ENCODE results near the gene UNC13C. TPM values are rescaled to one million over a fixed set of nuclear protein-coding genes. Genes with fewer than 3 reads are reported as not detected.

Gene UNC13C
- total RNA-seq, 1 donor from 2014 or later = 0.03 TPM

DNA sequence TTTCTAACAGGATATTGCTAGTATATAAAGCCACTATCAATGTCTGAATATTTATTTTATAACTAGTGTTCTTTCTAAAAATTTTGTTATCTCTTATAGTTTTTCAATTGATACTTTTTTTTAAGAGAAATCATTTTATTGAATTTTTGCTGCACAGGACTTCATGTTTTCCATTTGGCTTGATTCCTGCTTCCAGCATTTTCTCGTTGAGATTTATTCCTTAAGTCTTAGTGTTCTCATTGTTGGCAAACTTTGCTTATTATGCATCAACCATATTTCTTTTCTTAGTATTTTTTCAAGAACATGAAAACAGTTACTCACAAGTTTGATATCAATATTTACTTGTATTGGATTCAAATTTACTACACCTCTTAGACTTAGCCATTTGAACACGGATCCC, 113.4 kb downstream of the UNC13C start:
- DNase-seq (no peak), ATAC-seq (ENCODE audit: poor library complexity) (no peak)
- intact Hi-C loops (cut with DNase I) = no loop called here

DNA sequence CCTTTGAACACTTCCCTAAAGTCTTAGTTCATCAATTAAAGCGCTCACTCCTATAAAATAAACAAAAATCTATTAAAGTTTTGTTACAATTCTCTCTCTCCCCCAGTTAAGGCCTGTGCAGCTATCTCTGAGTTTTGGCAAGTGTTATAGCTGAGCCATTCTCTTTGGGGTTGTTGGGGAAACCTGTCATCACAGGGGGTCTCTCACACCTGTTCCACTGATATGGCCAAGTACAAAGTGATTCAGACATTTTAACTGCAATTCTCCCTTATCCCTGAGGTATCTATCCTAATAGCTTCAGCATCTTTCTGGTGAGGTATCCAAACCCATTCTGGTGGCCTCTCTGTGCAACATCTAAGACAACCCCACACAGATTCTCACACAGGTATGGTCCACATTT, 116.4 kb downstream of the UNC13C start:
- DNase-seq = no peak
- no peak for ATAC-seq (ENCODE audit: poor library complexity)
- intact Hi-C loops (cut with DNase I) = no loop called here

GRCh38 chr15:54097019-54097418, 118.8 kb downstream of the UNC13C start:
- intact Hi-C loops (cut with DNase I) = no loop called here
- no peak for DNase-seq
- no peak for ATAC-seq (ENCODE audit: poor library complexity)

- no peak for ATAC-seq (ENCODE audit: poor library complexity)
- intact Hi-C loops (cut with DNase I) = no loop called here
- no peak for DNase-seq
Measured at GRCh38 chr15:54099010-54099409, 120.8 kb downstream of the UNC13C start.

DNA sequence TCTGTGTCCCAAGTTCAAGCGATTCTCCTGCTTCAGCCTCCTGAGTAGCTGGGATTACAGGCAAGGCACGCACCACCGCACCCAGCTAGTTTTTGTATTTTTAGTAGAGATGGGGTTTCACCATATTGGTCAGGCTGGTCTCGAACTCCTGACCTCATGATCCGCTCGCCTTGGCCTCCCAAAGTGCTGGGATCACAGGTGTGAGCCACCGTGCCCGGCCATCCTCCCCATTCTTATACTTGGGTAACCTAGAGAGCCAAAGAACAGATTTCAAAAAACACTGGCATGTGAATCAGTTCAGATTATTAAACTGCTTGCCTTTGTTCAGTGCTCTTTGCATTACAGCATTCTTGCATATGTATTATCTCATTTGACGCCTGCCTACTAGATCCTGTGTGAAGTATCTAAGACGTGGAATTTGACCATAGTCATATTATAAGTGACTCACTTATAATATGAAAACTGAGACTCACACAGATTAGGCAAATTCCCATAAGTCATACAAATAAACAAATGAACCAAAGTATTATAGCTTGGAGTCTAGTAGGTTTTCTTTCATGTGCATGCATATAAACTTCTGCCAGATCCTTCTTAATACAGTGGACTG, 123.5 kb downstream of the UNC13C start:
- intact Hi-C loops (cut with DNase I) = no loop called here
- ATAC-seq (ENCODE audit: poor library complexity) (no peak), DNase-seq (no peak)

DNA sequence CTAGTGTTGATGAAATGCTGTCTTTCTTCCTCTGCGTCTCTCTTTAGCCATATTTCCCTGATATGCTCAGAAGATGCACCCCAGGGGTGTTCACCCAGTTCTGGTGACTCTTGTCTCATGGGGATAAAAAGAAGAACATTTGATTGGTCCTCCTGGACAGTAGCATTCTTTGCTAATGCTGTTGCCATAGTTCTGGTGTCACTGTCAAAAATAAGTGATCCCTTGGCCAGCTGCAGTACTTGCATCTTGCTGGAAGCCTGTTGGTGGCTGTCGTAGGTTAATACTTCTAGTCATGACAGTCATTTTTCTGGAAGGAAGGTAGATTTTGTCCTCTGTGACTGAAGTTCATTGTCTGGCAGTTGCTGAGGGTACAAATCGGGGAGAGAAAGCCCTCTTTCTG, 124.5 kb downstream of the UNC13C start:
- ATAC-seq (ENCODE audit: poor library complexity) = no peak
- intact Hi-C loops (cut with DNase I) = no loop called here
- no peak for DNase-seq

GRCh38 chr15:54109014-54109413, 130.8 kb downstream of the UNC13C start:
- intact Hi-C loops (cut with DNase I) = no loop called here
- ATAC-seq (ENCODE audit: poor library complexity) = no peak

DNA sequence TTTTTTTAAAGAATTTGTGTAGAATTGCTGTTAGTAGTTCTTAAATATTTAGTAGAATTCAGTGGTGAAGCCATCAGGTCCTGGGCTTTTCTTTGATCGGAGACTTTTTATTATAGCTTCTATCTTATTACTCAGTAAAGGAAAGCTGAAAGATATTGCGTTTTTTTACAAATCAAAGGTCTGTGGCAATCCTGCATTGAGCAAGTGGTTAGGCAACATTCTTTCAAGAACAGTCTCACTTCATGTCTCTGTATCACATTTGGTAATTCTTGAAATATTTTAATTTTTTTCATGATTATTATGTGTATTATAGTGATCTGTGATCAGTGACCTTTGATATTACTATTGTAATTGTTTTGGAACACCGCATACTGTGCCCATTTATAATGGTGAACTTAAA, 140.8 kb downstream of the UNC13C start:
- DNase-seq (no peak), ATAC-seq (ENCODE audit: poor library complexity) (no peak)
- intact Hi-C loops (cut with DNase I) = no loop called here

More at GRCh38 chr15:54109014-54109413, 130.8 kb downstream of the UNC13C start:
- DNase-seq = no peak

- DNase-seq (no peak), ATAC-seq (ENCODE audit: poor library complexity) (no peak)
- intact Hi-C loops (cut with DNase I) = no loop called here
Measured at GRCh38 chr15:54120949-54121463, 142.8 kb downstream of the UNC13C start.

DNA sequence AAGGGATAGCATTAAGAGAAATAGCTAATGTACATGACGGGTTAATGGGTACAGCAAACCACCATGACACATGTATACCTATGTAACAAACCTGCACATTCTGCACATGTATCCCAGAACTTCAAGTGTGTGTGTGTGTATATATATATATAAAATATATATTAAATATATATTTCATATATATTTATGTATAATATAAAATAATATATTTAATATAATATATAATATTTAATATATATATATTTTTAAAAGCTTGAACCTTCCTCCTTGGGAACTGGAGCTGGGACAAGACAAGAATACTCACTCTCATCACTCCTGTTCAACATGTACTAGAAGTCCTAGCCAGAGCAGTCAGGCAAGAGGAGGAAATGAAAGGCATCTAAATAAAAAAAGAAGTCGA, 149.3 kb downstream of the UNC13C start:
- ATAC-seq (ENCODE audit: poor library complexity) (no peak), DNase-seq (no peak)
- intact Hi-C loops (cut with DNase I) = no loop called here

DNA sequence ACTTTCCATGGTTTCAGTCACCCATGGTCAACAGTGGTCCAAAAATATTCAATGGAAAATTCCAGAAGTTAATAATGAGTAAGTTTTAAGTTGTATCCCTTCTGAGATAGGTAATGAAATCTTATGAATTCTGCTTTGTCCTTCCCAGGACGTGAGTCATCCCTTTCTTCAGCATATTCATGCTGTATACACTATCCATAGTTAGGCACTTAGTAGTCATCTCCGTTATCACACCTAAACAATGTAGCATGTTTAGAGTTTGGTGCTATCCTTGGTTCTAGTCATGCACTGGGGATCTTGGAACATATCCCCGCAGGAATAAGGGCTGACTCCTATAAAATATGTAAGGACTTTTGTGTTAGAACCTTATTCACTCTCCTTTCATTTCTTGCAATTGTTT, 153.2 kb downstream of the UNC13C start:
- ATAC-seq (ENCODE audit: poor library complexity) (no peak), DNase-seq (no peak)
- intact Hi-C loops (cut with DNase I) = no loop called here

DNA sequence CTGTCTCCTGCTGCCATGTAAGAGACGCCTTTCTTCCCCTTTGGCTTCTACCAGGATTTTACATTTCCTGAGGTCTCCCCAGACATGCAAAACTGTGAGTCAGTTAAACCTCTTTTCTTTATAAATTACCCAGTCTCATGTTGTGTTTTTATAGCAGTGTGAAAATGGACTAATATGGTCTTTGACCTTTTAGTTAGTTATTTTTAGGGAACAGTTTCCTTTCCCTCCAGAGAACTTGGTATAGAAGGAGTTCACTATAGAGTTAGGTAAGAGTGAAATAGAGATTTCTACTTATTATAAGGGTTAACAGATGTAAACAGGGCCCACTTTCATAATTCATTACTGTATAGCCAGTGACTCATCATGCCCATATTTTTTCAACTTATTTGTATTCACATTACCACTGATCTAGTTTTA, 170.9 kb downstream of the UNC13C start:
- ATAC-seq (ENCODE audit: poor library complexity) (no peak), DNase-seq (no peak)
- intact Hi-C loops (cut with DNase I) = no loop called here

- ATAC-seq (ENCODE audit: poor library complexity) = no peak
- intact Hi-C loops (cut with DNase I) = no loop called here
- no peak for DNase-seq
Measured at GRCh38 chr15:54150255-54150654, 172.0 kb downstream of the UNC13C start.

DNA sequence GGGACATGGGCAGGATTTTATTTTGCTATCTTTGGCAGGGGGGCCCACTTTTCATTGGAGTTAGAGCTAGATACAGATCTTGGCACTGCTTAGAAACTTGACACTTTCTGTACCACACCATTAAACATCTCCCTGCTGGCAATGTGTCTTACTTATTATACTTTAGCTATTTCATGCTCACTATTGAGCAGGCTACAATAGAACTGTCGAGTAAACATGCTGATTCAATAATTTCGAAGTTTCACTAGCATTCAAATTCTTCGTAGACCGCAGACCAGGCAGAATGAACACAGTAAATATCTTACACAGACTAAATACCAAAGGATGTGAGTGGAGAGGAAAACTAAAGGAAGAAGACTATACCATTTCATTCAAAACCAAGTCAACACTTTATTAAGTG, 180.8 kb downstream of the UNC13C start:
- DNase-seq (no peak), ATAC-seq (ENCODE audit: poor library complexity) (no peak)
- intact Hi-C loops (cut with DNase I) = no loop called here

DNA sequence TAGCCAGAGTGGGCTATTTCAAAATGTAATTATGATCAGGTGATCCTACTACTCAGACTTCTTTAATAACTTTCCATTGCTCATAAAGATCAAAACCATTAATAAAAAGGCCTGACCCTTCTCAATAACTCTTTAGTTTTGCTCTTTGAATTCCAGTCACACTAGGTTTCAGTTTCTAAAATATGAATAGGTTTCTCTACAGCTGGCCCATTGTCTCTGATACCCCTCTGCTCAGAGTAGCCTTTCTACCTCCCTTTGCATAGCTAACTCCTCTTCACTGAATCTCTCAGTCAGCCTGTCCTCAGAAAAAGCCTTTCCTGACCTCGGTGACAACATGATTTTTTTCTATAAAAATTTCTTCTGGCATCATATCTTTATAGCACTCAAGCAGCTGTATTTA, 209.1 kb downstream of the UNC13C start:
- DNase-seq = no peak
- intact Hi-C loops (cut with DNase I) = no loop called here
- ATAC-seq (ENCODE audit: poor library complexity) = no peak

- no peak for DNase-seq
- intact Hi-C loops (cut with DNase I) = no loop called here
- no peak for ATAC-seq (ENCODE audit: poor library complexity)
Measured at GRCh38 chr15:54197995-54198394, 219.8 kb downstream of the UNC13C start.

DNA sequence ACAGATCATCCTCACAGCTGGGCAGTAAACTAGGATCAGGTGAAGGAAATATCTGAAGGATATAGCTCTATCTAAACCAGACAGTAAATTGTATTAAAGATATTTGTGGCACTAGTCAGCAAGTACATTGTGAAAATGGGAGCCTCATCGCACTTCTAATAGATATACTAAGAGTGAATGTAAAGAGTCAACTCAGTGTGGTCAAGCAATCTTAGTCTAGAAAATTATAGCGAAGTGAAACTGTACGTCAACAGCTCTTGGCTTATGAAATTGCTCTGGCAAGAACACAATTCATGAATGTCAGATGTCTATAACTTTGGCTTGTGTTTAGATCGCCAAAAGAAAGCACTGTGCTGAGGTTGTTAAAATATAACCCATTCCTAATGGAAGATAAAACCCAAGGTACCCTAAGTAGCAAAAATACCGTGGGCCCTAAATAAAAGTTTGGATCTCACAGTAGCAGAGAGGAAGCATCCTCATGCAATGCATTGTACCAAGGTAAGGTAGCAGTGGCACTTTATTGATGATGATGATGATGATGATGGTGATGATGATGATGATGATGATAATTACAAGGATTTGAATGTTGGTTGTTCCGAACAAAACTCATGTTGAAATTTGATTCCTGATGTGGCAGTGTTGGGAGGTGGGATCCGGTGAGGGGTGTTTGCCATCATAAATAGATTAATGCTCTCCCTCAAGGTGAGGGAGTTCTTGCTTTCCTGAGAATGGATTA, 228.5 kb downstream of the UNC13C start:
- intact Hi-C loops (cut with DNase I) = no loop called here
- ATAC-seq (ENCODE audit: poor library complexity) = no peak
- no peak for DNase-seq

- DNase-seq (no peak), ATAC-seq (ENCODE audit: poor library complexity) (no peak)
- intact Hi-C loops (cut with DNase I) = no loop called here
Measured at GRCh38 chr15:54208786-54209185, 230.5 kb downstream of the UNC13C start.

GRCh38 chr15:54212635-54213034, 234.4 kb downstream of the UNC13C start:
- ATAC-seq (ENCODE audit: poor library complexity) = no peak
- DNase-seq = no peak
- intact Hi-C loops (cut with DNase I) = no loop called here

- intact Hi-C loops (cut with DNase I) = no loop called here
- no peak for DNase-seq
- no peak for ATAC-seq (ENCODE audit: poor library complexity)
Measured at GRCh38 chr15:54226455-54226854, 248.2 kb downstream of the UNC13C start.
